H9 (cell line): Measurements from ENCODE around the gene CHPF. TPM values are rescaled to one million over a fixed set of nuclear protein-coding genes. Genes with fewer than 3 reads are reported as not detected.

ENCODE experiments used
- DNase-seq: peaks from one replicate; pipeline ENCODE4 v3.0.0-alpha.2; 2017
- H2AFZ ChIP-seq: one replicate; pipeline ENCODE4 v1.6.1; 2013; ENCODE audit warnings: mild to moderate bottlenecking, low read length, control low read depth, moderate library complexity
- H2AK5ac ChIP-seq: 2 replicates; pipeline ENCODE4 v1.6.1; 2013; ENCODE audit warnings: low read length, control low read depth, mixed read lengths; ENCODE audit not compliant: insufficient read length
- H2BK120ac ChIP-seq: one replicate; pipeline ENCODE4 v1.6.1; 2013; ENCODE audit warnings: low read depth, mild to moderate bottlenecking, low read length, control low read depth, inconsistent platforms; ENCODE audit not compliant: poor library complexity, severe bottlenecking
- H2BK12ac ChIP-seq: 2 replicates; pipeline ENCODE4 v1.6.1; 2013; ENCODE audit warnings: low read length, control low read depth, mixed read lengths, low read depth; ENCODE audit not compliant: insufficient read length
- H2BK15ac ChIP-seq: 2 replicates; pipeline ENCODE4 v1.6.1; 2013; ENCODE audit warnings: low read depth, low read length, control low read depth
- H2BK20ac ChIP-seq: one replicate; pipeline ENCODE4 v1.6.1; 2013; ENCODE audit warnings: low read depth, mild to moderate bottlenecking, low read length, control low read depth, inconsistent platforms; ENCODE audit not compliant: poor library complexity, severe bottlenecking
- H2BK5ac ChIP-seq: 2 replicates; pipeline ENCODE4 v1.6.1; 2013; ENCODE audit warnings: low read length, control low read depth, mixed read lengths; ENCODE audit not compliant: insufficient read length
- H3K14ac ChIP-seq: 2 replicates; pipeline ENCODE4 v1.6.1; 2013; ENCODE audit warnings: low read length, control low read depth; ENCODE audit not compliant: insufficient read depth
- H3K18ac ChIP-seq: 2 replicates; pipeline ENCODE4 v1.6.1; 2013; ENCODE audit warnings: low read depth, mild to moderate bottlenecking, mixed read lengths, low read length, control low read depth; ENCODE audit not compliant: insufficient read length
- H3K23ac ChIP-seq: 2 replicates; pipeline ENCODE4 v1.6.1; 2013; ENCODE audit warnings: low read length, control low read depth, mixed read lengths, low read depth; ENCODE audit not compliant: insufficient read length
- H3K23me2 ChIP-seq: 2 replicates; pipeline ENCODE4 v1.6.1; 2013; ENCODE audit warnings: low read depth, mild to moderate bottlenecking, mixed read lengths, low read length, control low read depth; ENCODE audit not compliant: insufficient read length, poor library complexity, severe bottlenecking
- H3K27ac ChIP-seq: 2 replicates; pipeline ENCODE4 v1.5.1; 2013; ENCODE audit warnings: low read length, control low read depth, mixed read lengths, low read depth; ENCODE audit not compliant: insufficient read length
- H3K27me3 ChIP-seq: 2 replicates; pipeline ENCODE4 v1.6.1; 2013; ENCODE audit warnings: low read length, control low read depth, inconsistent platforms; ENCODE audit not compliant: insufficient read depth
- H3K4ac ChIP-seq: 2 replicates; pipeline ENCODE4 v1.6.1; 2013; ENCODE audit warnings: low read depth, mild to moderate bottlenecking, control low read depth, inconsistent platforms, low read length, moderate library complexity
- H3K4me1 ChIP-seq: 2 replicates; pipeline ENCODE4 v1.6.1; 2013; ENCODE audit warnings: low read length, control low read depth, inconsistent platforms; ENCODE audit not compliant: insufficient read depth
- H3K4me2 ChIP-seq: 2 replicates; pipeline ENCODE4 v1.6.1; 2013; ENCODE audit warnings: low read length, control low read depth, mixed read lengths; ENCODE audit not compliant: insufficient read length, insufficient read depth
- H3K56ac ChIP-seq: 2 replicates; pipeline ENCODE4 v1.6.1; 2013; ENCODE audit warnings: low read depth, mild to moderate bottlenecking, mixed read lengths, low read length, control low read depth; ENCODE audit not compliant: insufficient read length
- H3K79me1 ChIP-seq: 2 replicates; pipeline ENCODE4 v1.6.1; 2013; ENCODE audit warnings: low read depth, mild to moderate bottlenecking, moderate library complexity, low read length, control low read depth, inconsistent platforms; ENCODE audit not compliant: insufficient read depth, poor library complexity, severe bottlenecking
- H3K79me2 ChIP-seq: 2 replicates; pipeline ENCODE4 v1.6.1; 2013; ENCODE audit warnings: low read length, control low read depth, inconsistent platforms; ENCODE audit not compliant: insufficient read depth
- H3K9ac ChIP-seq: 2 replicates; pipeline ENCODE4 v1.6.1; 2013; ENCODE audit warnings: low read length, control low read depth, mixed read lengths; ENCODE audit not compliant: insufficient read length; ENCODE audit errors: extremely low read depth
- H3K9me3 ChIP-seq: one replicate; pipeline ENCODE4 v1.6.1; 2013; ENCODE audit warnings: low read depth, low read length, inconsistent platforms; ENCODE audit not compliant: control insufficient read depth
- H3T11ph ChIP-seq: one replicate; pipeline ENCODE4 v1.6.1; 2013; ENCODE audit warnings: mild to moderate bottlenecking, low read length, control low read depth, inconsistent platforms
- H4K20me1 ChIP-seq: one replicate; pipeline ENCODE4 v1.6.1; 2013; ENCODE audit not compliant: control insufficient read depth, insufficient read length, insufficient read depth
- H4K5ac ChIP-seq: 2 replicates; pipeline ENCODE4 v1.6.1; 2013; ENCODE audit warnings: low read depth, mild to moderate bottlenecking, mixed read lengths, low read length, control low read depth; ENCODE audit not compliant: insufficient read length
- H4K8ac ChIP-seq: replicated peaks from 2 replicates; pipeline ENCODE4 v1.6.1; 2013; ENCODE audit warnings: low read length, control low read depth, mixed read lengths, low read depth; ENCODE audit not compliant: insufficient read length
- H4K91ac ChIP-seq: 2 replicates; pipeline ENCODE4 v1.6.1; 2013; ENCODE audit warnings: low read depth, mild to moderate bottlenecking, moderate library complexity, mixed read lengths, low read length, control low read depth; ENCODE audit not compliant: insufficient read length
- H3K27ac Mint-ChIP-seq, 3 experiments: 2 replicates in 2 of 3; 3 replicates in 1 of 3; pipeline ENCODE4 v1.8.0; 2020 to 2021; ENCODE audit warnings: mixed read lengths in 3 of 3, mild to moderate bottlenecking in 1 of 3, moderate library complexity in 1 of 3
- H3K27me3 Mint-ChIP-seq: 2 replicates; pipeline ENCODE4 v1.8.0; 2021; ENCODE audit warnings: low read depth, mild to moderate bottlenecking, moderate library complexity, mixed read lengths
- H3K36me3 Mint-ChIP-seq, 3 experiments: 2 replicates in 2 of 3; 3 replicates in 1 of 3; pipeline ENCODE4 v1.8.0; 2020 to 2021; ENCODE audit warnings: low read depth in 3 of 3, mixed read lengths in 3 of 3; ENCODE audit not compliant: insufficient read depth in 1 of 3
- H3K4me1 Mint-ChIP-seq, 2 experiments: 2 replicates each; pipeline ENCODE4 v1.8.0; 2020; ENCODE audit warnings: mixed read lengths in 2 of 2
- H3K4me3 Mint-ChIP-seq, 2 experiments: 2 replicates in 1 of 2; 3 replicates in 1 of 2; pipeline ENCODE4 v1.8.0; 2020 to 2021; ENCODE audit warnings: mild to moderate bottlenecking in 2 of 2, mixed read lengths in 2 of 2, moderate library complexity in 1 of 2
- H3K9me3 Mint-ChIP-seq, 2 experiments: 2 replicates in 1 of 2; 3 replicates in 1 of 2; pipeline ENCODE4 v1.8.0; 2020; ENCODE audit warnings: mild to moderate bottlenecking in 2 of 2, mixed read lengths in 2 of 2, moderate library complexity in 1 of 2
- WGBS: extraction: QIAGEN DNeasy Blood & Tissue Kit; methylation state at CpG from one replicate; pipeline ENCODE4 v1.1.7; 2013; ENCODE audit warnings: missing lambda C conversion rate, low lambda C conversion rate, mixed read lengths; ENCODE audit not compliant: insufficient read length; ENCODE audit errors: extremely low coverage; 5-methylcytosine and 5-hydroxymethylcytosine counted together
- total RNA-seq: library from RNA; stranded (reverse); gene quantifications from 2 replicates; pipeline ENCODE4 v1.2.1, GENCODE V29; 2021
- TF ChIP-seq, protein P1 (sequence below): fragments of 200-600 bp; sonication (generic); conservative IDR thresholded peaks from 3 replicates; pipeline ENCODE4 v1.8.0; 2021; ENCODE audit warnings: antibody characterized with exemption, mild to moderate bottlenecking

Gene CHPF
- total RNA-seq, 1 experiment from 2014 or later, result 46.5 TPM

DNA sequence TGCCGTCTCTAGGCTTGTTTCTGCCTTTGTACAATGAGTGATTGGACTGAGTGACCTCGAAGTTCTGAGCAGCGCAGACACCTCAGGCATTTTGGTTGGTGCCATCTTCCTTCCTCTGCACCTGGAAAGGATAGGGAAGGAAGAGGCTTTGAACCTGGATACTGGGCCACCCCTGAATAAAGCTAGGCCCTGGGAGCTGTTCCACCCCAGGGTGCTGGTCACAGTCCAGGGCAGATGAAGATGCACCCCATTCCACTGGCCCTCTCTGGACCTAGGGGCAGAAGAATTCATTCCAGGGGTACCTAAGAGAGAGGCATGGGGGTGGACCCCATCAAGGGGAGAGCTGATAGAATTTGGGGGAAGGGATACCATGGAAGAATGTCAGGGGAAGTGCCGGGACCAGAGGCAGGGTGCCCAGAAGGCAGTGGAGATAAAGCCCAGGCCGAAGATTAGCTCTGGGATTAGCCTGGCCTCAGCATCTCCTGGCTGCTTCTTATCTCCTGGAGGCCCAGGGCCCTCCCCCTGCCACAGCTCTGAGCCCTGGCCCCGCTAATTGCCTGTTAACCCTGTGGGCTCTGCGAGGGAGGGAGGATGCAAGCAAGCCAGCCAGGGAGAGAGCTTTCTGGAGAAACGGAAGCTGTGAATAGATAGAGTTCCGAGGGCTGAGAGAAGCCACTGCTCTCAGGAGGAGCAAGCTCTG is 17.9 kb downstream of the CHPF start:
- Histone ChIP-seq H2AFZ (no peak overlapping the region), H3T11ph (no peak overlapping the region), H4K91ac (no peak overlapping the region), H3K18ac (no peak overlapping the region), H2BK15ac (no peak overlapping the region), H2BK5ac (no peak overlapping the region), H2BK120ac (no peak overlapping the region), H3K79me2 (no peaks in the 10 kb centered on the region), H3K4me2 (no peak overlapping the region), H3K27me3 (no peaks in the 10 kb centered on the region; the same call in 1 of the 2 replicates), H3K56ac (no peak overlapping the region), H2BK12ac (no peak overlapping the region), H3K14ac (no peak overlapping the region), H4K20me1 (no peaks in the 10 kb centered on the region), H3K27ac (no peak overlapping the region), H2BK20ac (no peak overlapping the region), H4K5ac (no peak overlapping the region), H3K79me1 (no peaks in the 10 kb centered on the region), H3K9me3 (no peaks in the 10 kb centered on the region), H3K4me1 (peaks cover 3% of the 10 kb centered on the region; the same call in 1 of the 2 replicates), H4K8ac (no peak overlapping the region), H2AK5ac (no peak overlapping the region), H3K9ac (no peak overlapping the region), H3K4ac (no peak overlapping the region), H3K23ac (no peak overlapping the region), H3K23me2 (peaks cover 7% of the 10 kb centered on the region)
- WGBS, result no CpG with 5 or more reads among the region's 9 CpGs
- Mint-ChIP-seq H3K9me3 (no peaks in the 10 kb centered on the region; a peak in 1 of 5 replicates), H3K27me3 (peaks cover 58% of the 10 kb centered on the region), H3K27ac (no peak overlapping the region; a peak in 1 of 7 replicates), H3K4me1 (peaks cover 52 to 64% of the 10 kb centered on the region in 2 experiments), H3K4me3 (peak overlapping the region in 1 of 2 experiments; percentile 11; a peak in 1 of 5 replicates), H3K36me3 (no peaks in the 10 kb centered on the region)
- no peak for DNase-seq
- TF ChIP-seq, protein P1, sequence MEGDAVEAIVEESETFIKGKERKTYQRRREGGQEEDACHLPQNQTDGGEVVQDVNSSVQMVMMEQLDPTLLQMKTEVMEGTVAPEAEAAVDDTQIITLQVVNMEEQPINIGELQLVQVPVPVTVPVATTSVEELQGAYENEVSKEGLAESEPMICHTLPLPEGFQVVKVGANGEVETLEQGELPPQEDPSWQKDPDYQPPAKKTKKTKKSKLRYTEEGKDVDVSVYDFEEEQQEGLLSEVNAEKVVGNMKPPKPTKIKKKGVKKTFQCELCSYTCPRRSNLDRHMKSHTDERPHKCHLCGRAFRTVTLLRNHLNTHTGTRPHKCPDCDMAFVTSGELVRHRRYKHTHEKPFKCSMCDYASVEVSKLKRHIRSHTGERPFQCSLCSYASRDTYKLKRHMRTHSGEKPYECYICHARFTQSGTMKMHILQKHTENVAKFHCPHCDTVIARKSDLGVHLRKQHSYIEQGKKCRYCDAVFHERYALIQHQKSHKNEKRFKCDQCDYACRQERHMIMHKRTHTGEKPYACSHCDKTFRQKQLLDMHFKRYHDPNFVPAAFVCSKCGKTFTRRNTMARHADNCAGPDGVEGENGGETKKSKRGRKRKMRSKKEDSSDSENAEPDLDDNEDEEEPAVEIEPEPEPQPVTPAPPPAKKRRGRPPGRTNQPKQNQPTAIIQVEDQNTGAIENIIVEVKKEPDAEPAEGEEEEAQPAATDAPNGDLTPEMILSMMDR, result no peak
